Islet precursor cell (in vitro differentiated cells): ENCODE data around the gene AMIGO3.

ENCODE experiments used
- DNase-seq: peaks from one replicate; pipeline ENCODE4 v3.0.0-alpha.2; 2018

Gene AMIGO3

GRCh38 chr3:49723628-49724551 lies 4.4 kb upstream of the AMIGO3 start, which contains the start of gene GMPPB:
TSS of gene GMPPB (minus strand) at chr3:49723951. CDS start at chr3:49723726, 225 bp downstream.
- DNase-seq: peak; percentile 99

- peak; percentile 74 for DNase-seq
These were observed 3.8 kb upstream of the AMIGO3 start for GRCh38 chr3:49723296-49723627.

- no peak for DNase-seq
These were observed 3.4 kb upstream of the AMIGO3 start for GRCh38 chr3:49722896-49723295.

DNA sequence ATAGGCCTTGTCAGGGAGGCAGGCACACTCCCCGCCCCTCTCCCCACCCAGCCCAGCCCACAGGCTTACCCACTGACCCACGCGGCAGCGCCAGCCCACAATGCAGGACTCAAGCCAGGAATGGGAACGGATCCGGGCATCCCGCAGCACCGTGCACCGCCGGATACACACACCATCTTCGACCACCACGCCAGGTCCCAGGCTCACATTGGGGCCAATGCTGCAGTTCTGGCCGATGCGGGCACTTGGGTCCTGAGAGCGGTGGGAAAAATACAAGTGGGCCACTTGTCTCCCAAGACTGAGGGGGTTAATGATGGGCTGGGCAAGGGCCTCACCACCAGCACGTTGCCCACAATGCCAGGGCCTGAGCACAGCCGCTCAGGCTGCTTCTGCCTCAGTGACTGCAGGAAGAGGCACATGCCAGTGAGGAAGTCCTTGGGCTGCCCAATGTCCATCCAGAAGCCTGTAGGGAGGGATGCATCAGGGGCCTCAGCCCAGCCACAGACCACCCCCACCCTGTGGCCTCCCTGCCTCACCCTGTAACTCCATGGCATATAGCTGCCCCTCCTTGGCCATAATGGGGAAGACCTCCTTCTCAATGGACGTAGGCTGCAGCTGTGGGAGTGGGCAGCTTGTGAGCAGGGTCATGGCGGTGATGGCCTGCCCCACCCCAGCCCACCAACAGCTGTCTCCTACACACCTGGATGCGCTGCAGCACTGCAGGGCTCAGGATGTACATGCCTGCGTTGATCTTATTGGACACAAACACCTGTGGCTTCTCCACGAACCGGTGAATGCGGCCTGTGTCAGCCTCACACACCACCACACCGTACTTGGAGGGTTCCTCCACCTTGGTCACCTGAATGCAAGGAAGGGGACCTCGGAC lies 2.7 kb upstream of the AMIGO3 start:
- DNase-seq: peak; percentile 46

GRCh38 chr3:49721596-49721895 lies 2.1 kb upstream of the AMIGO3 start:
- peak; percentile 48 for DNase-seq

DNA sequence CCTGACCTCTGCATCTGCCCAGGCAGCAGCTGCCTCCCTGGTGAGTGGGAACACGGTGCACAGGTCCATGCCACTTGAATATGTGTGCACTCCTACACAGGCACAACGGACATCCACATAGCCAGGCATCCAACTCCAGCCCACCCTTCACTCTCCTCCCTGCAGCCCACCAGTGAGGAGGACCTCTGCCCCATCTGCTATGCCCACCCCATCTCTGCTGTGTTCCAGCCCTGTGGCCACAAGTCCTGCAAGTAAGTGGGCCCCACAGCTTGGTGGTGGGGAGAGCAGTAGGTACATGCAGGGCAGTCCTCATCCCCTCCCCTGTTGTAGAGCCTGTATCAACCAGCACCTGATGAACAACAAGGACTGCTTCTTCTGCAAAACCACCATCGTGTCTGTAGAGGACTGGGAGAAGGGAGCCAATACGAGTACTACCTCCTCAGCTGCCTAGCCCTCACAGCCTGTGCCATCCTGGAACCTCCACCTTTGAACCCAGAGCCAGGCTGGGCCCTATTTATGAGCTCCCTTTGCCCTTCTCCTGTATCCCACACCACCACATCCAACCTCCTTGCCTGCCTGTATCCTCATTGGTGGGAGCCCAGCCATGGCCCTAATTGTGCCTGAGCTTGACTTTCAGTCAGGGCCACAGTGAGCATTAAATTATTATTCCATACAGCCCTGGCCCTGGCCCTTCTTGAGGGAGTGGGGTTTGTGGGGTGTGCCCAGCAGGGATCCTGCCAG lies 1.5 kb upstream of the AMIGO3 start:
- DNase-seq: peak; percentile 49

DNA sequence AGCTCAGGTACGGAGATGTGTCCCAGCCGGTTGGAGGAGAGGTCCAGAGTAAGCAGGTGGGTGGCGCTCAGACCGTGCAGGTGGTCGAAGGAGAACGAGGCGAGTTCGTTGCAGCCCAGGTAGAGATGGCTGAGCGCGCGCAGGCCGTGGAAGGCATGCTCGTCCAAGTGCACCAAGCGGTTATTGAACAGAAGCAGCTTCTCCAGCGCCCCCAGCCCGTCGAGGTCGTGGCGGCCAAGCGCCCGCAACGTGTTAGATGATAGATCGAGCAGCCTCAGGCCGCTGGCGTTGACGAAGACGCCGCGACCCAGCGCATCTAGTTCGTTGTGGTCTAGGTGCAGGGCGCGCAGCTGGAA lies 648 bp downstream of the AMIGO3 start:
- peak; percentile 63 for DNase-seq

- DNase-seq: no peak
These were observed 1.3 kb downstream of the AMIGO3 start for GRCh38 chr3:49717959-49718857.

DNA sequence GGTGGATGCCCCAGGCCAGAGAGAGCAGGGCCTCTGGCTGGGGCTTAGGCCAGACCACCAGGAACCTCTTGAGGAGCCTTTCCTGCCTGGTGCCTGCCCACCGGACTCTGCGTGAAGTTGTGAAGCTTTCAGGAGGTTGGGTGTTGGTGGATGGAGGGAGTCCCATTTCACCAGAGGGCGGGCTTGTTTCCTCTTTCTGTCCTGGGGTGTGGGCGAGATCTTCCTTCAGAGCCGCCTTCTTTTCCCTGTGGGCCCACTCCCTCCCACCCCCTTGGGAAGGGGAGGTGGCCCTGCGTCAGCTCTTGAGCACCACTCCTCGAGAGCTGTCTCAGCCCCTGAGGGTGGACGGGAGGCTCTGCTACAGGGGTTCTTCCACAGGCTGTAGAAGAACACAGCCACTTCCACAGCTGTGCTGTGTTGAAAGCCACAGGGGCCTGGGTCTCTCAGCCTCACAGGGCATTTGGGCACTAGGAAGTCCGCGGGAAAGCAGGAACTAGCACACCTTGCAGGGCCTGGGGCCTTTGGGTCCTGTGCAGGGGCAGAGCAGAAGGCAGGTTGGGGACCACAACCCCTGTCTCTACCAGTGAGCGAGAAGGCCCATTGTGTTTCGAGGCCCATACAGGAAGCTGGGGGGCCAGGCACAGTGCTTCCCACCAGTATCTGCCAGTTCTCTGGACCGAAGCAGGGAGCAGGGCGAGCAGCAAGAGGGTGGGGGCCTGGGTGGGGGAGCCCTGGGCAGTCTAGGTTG lies 2.1 kb downstream of the AMIGO3 start:
- DNase-seq: peak; percentile 52

DNA sequence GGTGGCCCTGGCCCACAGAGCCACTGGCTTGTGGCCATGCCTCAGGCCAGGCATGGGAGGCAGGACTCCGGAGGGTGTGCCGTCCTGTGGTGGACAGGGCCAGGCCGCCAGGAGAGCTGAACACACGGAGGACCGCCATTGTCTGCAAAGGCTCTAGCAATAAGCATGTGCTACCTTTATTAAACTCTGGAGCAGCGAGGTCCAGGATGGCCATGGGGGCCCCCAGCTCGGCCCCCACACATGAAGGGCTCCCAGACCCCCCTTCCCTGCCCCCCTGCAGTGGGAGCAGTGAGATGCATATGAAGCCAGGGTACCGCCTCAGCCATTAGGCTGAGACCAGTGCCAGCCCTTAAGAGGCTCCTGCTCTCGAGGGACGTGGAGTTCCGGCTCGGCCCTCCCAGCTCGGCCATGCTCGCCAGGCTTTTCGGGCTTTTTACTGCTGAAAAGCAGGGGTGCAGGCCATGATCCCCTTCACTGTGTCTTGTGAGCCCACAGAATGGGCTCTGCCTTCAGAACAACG lies 2.7 kb downstream of the AMIGO3 start:
- peak; percentile 47 for DNase-seq

GRCh38 chr3:49716169-49716568 lies 3.3 kb downstream of the AMIGO3 start:
- peak; percentile 31 for DNase-seq

DNA sequence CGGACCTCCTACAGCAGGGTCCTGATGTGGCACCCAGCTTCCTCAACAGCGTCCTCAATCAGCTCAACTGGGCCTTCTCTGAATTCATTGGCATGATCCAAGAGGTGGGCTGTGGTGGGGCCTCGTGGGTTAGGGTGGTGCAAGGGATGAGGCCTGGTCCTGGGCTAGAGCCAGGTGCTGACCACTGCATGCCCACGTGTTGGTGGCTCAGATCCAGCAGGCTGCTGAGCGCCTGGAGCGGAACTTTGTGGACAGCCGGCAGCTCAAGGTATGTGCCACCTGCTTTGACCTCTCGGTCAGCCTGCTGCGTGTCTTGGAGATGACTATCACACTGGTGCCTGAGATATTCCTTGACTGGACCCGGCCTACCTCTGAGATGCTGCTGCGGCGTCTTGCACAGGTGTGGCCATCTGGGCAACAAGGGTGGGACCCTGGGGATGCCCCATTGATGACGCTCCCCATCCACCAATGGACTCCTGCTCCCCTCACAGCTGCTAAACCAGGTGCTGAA lies 3.8 kb downstream of the AMIGO3 start:
- DNase-seq: peak; percentile 51

- DNase-seq: peak; percentile 45
These were observed 4.5 kb downstream of the AMIGO3 start for GRCh38 chr3:49714728-49715550.

GRCh38 chr3:49713336-49714105 lies 6.0 kb downstream of the AMIGO3 start:
- no peak for DNase-seq

DNA sequence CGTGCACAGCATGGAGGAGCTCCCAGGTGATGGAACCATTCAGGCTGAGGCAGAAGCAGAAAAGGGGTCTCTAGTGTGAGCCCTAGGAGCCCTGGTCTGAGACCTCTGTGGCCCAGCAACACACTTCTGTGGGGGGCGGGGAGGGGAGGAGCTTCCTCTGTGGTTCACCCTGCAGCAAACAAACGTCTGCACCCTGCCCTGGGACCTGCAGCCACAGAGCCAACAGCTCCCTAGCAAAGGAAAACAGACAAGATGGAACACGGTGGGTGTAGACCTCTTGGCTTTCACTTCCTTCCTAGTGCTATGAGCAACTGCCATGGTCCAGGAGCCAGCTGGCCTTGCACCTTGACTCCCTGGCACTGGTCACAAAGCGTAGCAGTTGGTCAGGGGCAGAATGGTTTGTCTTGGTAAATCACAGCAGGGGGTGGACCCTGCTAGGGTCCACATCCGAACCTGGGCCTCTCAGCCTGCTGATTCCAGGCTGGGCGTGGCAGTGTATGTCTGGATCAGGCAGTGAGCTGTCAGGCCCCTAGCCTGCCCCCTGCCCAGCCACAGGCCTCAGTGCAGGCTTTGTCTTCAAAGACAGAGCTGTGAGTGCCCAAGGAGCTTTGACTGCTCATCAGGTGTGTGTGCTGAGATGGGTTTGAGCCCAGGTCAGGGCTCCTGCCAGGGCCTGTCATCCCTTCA lies 6.7 kb downstream of the AMIGO3 start:
- DNase-seq: no peak

DNA sequence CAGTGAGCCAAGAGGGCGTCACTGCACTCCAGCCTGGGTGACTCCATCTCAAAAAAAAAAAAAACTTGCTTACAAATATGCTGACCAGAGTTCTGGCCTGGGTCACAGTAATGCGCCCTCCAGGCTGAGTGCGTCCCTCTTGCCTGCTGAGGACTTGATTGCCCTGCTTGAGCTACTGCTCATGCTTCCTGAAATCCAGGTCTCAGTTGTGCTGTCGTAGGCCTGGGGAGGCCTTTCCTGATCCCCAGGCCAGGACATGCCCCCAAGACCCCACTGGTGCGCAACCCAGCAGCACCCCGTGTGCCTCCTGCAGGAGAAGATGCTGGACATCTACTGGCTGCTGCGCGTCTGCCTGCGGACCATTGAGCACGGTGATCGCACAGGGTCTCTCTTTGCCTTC lies 7.3 kb downstream of the AMIGO3 start:
- no peak for DNase-seq

DNA sequence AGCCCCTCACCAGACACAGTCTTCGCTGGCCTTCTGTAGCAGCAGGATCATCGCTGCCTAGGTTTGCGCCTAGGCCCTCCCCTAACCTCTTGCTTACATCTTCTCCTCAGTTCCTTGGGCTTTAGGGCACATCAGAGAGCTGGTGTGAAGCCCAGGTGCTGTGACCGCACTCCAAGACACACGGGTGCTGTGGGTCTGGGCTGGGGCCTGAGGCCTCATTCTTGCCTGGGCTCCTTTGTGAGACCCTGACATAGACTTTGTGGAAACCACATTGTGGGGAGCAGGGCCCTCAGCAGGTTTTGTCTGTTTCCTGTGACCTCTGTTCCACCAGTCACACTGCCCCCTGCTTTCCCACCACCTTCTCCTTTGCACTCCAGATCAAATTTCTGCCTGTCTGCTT lies 8.0 kb downstream of the AMIGO3 start:
- no peak for DNase-seq

DNA sequence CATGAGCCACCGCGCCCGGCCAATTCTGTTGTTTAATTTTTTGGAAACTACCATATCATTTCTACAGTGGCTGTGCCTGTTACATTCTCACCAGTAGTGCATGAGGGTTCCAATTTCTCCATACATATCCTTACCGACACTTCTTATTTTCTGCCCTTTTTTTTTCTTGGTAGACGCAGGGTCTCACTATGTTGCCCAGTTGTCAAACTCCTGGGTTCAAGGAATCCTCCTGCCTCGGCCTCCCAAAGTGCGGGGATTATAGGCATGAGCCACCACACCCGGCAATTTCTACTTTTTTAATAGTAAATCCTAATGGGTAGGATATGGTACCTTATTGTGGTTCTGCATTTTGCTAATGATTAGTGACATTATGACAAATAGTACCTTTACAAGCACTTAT lies 9.6 kb downstream of the AMIGO3 start:
- DNase-seq: no peak

DNA sequence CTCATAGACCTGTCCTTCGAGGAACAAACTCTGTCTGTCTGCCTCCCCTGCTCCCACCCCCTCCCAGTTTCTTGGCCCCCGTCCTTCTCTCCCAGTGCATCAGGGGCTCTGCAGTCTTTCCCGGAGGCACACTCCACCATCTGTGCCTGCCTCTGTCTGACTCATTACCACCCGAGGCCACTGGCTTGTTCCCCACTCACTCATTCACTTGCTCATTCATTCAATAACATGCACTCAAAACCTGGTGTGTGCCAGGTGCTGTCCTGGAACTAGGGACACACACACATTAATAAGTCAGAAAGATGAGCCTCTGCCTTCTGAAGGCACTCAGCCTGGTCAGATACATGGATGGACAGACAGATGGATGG lies 12.4 kb downstream of the AMIGO3 start:
- DNase-seq: no peak
